GM12878 (cell line): Measurements from ENCODE around the gene PREX1.

Source experiments
- CUX1 ChIP-seq: IDR thresholded peaks from 2 replicates; pipeline ENCODE4 v1.6.1; 2012; ENCODE audit warnings: improper control_type of control experiment, low read depth, low read length; ENCODE audit not compliant: insufficient replicate concordance
- EZH2 ChIP-seq: IDR thresholded peaks from 2 replicates; pipeline ENCODE4 v1.6.1; 2012; ENCODE audit warnings: low read depth, mild to moderate bottlenecking, control low read depth, inconsistent platforms, low read length, borderline replicate concordance; ENCODE audit not compliant: control insufficient read depth
- STAT3 ChIP-seq: IDR thresholded peaks from 2 replicates; pipeline ENCODE4 v1.6.1; 2011; ENCODE audit warnings: low read depth, low read length, improper control_type of control experiment

- TF ChIP-seq CUX1 (no peak), EZH2 (no peak), STAT3 (no peak)
Measured at GRCh38 chr20:48605364-48606171, 222.2 kb downstream of the PREX1 start.
